ENCODE data around the gene ADAMTS9. TPM values are rescaled to one million over a fixed set of nuclear protein-coding genes. Genes with fewer than 3 reads are reported as not detected.

Gene ADAMTS9
- total RNA-seq, 1 experiment from 2014 or later, result 1.2 TPM

GRCh38 chr3:64571982-64572381, 115.8 kb downstream of the ADAMTS9 start:
- no TSS peak for BruUV-seq (replicated peaks)
- TF ChIP-seq EZH2 (IDR thresholded peaks at IDR 0.05; ENCODE audit: low read depth) (no peak), CTCF (conservative IDR thresholded peaks at IDR 0.05) (no peak)
- Histone ChIP-seq H3K79me2 (ENCODE audit: low read depth) (no peaks in the 10 kb centered on the region), H3K9me3 (ENCODE audit: insufficient read depth, low read depth) (no peaks in the 10 kb centered on the region), H3F3A (ENCODE audit: insufficient read depth, low read depth) (no peaks in the 10 kb centered on the region), H3K4me3 (no peak overlapping the region), H3K36me3 (ENCODE audit: low read depth) (no peaks in the 10 kb centered on the region), H3K4me1 (replicated peaks; ENCODE audit: insufficient read depth) (no peaks in the 10 kb centered on the region), H4K20me1 (ENCODE audit: insufficient read depth) (no peaks in the 10 kb centered on the region), H3K27me3 (ENCODE audit: insufficient read depth, low read depth) (no peaks in the 10 kb centered on the region), H3K9me2 (ENCODE audit: insufficient read depth) (no peaks in the 10 kb centered on the region), H3K4me2 (no peak overlapping the region), H3K27ac (no peak overlapping the region), H2AFZ (no peak overlapping the region)
- POLR2A ChIA-PET (ENCODE audit: unreplicated experiment), result no interaction called here
- DNase-seq, result no peak
- CTCF ChIA-PET, result no interaction called here
- intact Hi-C loops (cut with micrococcal nuclease; ENCODE audit: unreplicated experiment), result no loop called here

GRCh38 chr3:64568895-64569517, 118.8 kb downstream of the ADAMTS9 start:
- Histone ChIP-seq H3K4me1 (replicated peaks; ENCODE audit: insufficient read depth) (no peaks in the 10 kb centered on the region), H3K27ac (no peak overlapping the region), H4K20me1 (ENCODE audit: insufficient read depth) (no peaks in the 10 kb centered on the region), H3K27me3 (ENCODE audit: insufficient read depth, low read depth) (no peaks in the 10 kb centered on the region), H3K79me2 (ENCODE audit: low read depth) (no peaks in the 10 kb centered on the region), H3K9me2 (ENCODE audit: insufficient read depth) (no peaks in the 10 kb centered on the region), H3K36me3 (ENCODE audit: low read depth) (no peaks in the 10 kb centered on the region), H2AFZ (no peak overlapping the region), H3K9me3 (ENCODE audit: insufficient read depth, low read depth) (no peaks in the 10 kb centered on the region), H3K4me2 (no peak overlapping the region), H3F3A (ENCODE audit: insufficient read depth, low read depth) (no peaks in the 10 kb centered on the region), H3K4me3 (no peak overlapping the region)
- no peak for TF ChIP-seq EZH2 (IDR thresholded peaks at IDR 0.05; ENCODE audit: low read depth)
- no peak for TF ChIP-seq CTCF (conservative IDR thresholded peaks at IDR 0.05)
- CTCF ChIA-PET, result no interaction called here
- DNase-seq, result no peak
- no TSS peak for BruUV-seq (replicated peaks)
- intact Hi-C loops (cut with micrococcal nuclease; ENCODE audit: unreplicated experiment), result no loop called here
- POLR2A ChIA-PET (ENCODE audit: unreplicated experiment), result no interaction called here

- ChIA-PET CTCF (no interaction called here), POLR2A (ENCODE audit: unreplicated experiment) (no interaction called here)
- no TSS peak for BruUV-seq (replicated peaks)
- H3K79me2 ChIP-seq (ENCODE audit: low read depth), result no peaks in the 10 kb centered on the region
- H3F3A ChIP-seq (ENCODE audit: insufficient read depth, low read depth), result no peaks in the 10 kb centered on the region
- no peak overlapping the region for H3K27ac ChIP-seq
- H3K4me1 ChIP-seq (replicated peaks; ENCODE audit: insufficient read depth), result no peaks in the 10 kb centered on the region
- no peaks in the 10 kb centered on the region for H3K27me3 ChIP-seq (ENCODE audit: insufficient read depth, low read depth)
- no peak overlapping the region for H3K4me2 ChIP-seq
- no peak overlapping the region for H3K4me3 ChIP-seq
- intact Hi-C loops (cut with micrococcal nuclease; ENCODE audit: unreplicated experiment), result no loop called here
- no peaks in the 10 kb centered on the region for H4K20me1 ChIP-seq (ENCODE audit: insufficient read depth)
- no peaks in the 10 kb centered on the region for H3K36me3 ChIP-seq (ENCODE audit: low read depth)
- H3K9me3 ChIP-seq (ENCODE audit: insufficient read depth, low read depth), result no peaks in the 10 kb centered on the region
- DNase-seq, result no peak
- no peak overlapping the region for H2AFZ ChIP-seq
- H3K9me2 ChIP-seq (ENCODE audit: insufficient read depth), result no peaks in the 10 kb centered on the region
- TF ChIP-seq CTCF (conservative IDR thresholded peaks at IDR 0.05) (no peak), EZH2 (IDR thresholded peaks at IDR 0.05; ENCODE audit: low read depth) (no peak)
Measured at GRCh38 chr3:64566859-64567258, 120.9 kb downstream of the ADAMTS9 start.

Measured in PC-9 (cell line).